IMR-90 (cell line): ENCODE measurements around the gene DCAF5. TPM values are rescaled to one million over a fixed set of nuclear protein-coding genes. Genes with fewer than 3 reads are reported as not detected.

Source experiments
- ATAC-seq: fragments of 200-7000 bp; cut with Tn5 transposase; 2 replicates; pipeline ENCODE4 v1.9.1; 2020; ENCODE audit warnings: low read depth, mild to moderate bottlenecking, moderate library complexity
- BruUV-seq: library from RNA; stranded (reverse); fragments of 400-500 nt; replicated peaks from 2 replicates; lab custom pipeline; 2021; lab: Mats Ljungman, UMichigan
- CTCF ChIA-PET: fragments of 300-600 bp; formaldehyde crosslinking; extraction: SDS; loops from one replicate; lab custom pipeline; 2021; ENCODE audit warnings: antibody characterized with exemption; lab: Yijun Ruan, JAX
- POLR2A ChIA-PET: fragments of 300-600 bp; sonication (Branson Sonifier 250); formaldehyde crosslinking; loops from one replicate; lab custom pipeline; 2022; ENCODE audit warnings: antibody characterized with exemption; ENCODE audit not compliant: unreplicated experiment; lab: Charles Lee
- DNase-seq: peaks from one replicate; pipeline ENCODE4 v3.0.0; 2013
- H2AFZ ChIP-seq: replicated peaks from 2 replicates; pipeline ENCODE3; 2013; ENCODE audit warnings: low read length, mild to moderate bottlenecking; ENCODE audit not compliant: poor library complexity
- H2AK5ac ChIP-seq: 2 replicates; pipeline ENCODE4 v1.6.1; 2013; ENCODE audit warnings: low read depth, low read length, inconsistent platforms
- H2AK9ac ChIP-seq: replicated peaks from 2 replicates; pipeline ENCODE3; 2013; ENCODE audit warnings: mild to moderate bottlenecking, low read depth, low read length, moderate library complexity; ENCODE audit not compliant: poor library complexity
- H2BK120ac ChIP-seq: 2 replicates; pipeline ENCODE4 v1.6.1; 2013; ENCODE audit warnings: low read depth, low read length, inconsistent platforms
- H2BK15ac ChIP-seq: 3 replicates; pipeline ENCODE4 v1.6.1; 2013; ENCODE audit warnings: low read depth, low read length, inconsistent platforms
- H2BK20ac ChIP-seq: 2 replicates; pipeline ENCODE4 v1.6.1; 2013; ENCODE audit warnings: low read depth, mild to moderate bottlenecking, inconsistent platforms, low read length, moderate library complexity
- H2BK5ac ChIP-seq: 2 replicates; pipeline ENCODE4 v1.6.1; 2013; ENCODE audit warnings: mild to moderate bottlenecking, low read depth, low read length, inconsistent platforms; ENCODE audit not compliant: poor library complexity, severe bottlenecking
- H3K14ac ChIP-seq: replicated peaks from 2 replicates; pipeline ENCODE4 v1.6.1; 2013; ENCODE audit warnings: low read depth, low read length, inconsistent platforms
- H3K18ac ChIP-seq: 2 replicates; pipeline ENCODE4 v1.6.1; 2013; ENCODE audit warnings: low read depth, low read length, control low read depth
- H3K23ac ChIP-seq: 2 replicates; pipeline ENCODE4 v1.6.1; 2013; ENCODE audit warnings: low read depth, low read length, inconsistent platforms
- H3K27ac ChIP-seq: 2 replicates; pipeline ENCODE4 v1.5.1; 2013; ENCODE audit warnings: mild to moderate bottlenecking, control low read depth, low read length; ENCODE audit not compliant: insufficient read depth
- H3K27me3 ChIP-seq: 2 replicates; pipeline ENCODE4 v1.6.1; 2013; ENCODE audit warnings: low read length; ENCODE audit not compliant: control insufficient read depth, insufficient read depth
- H3K36me3 ChIP-seq: 2 replicates; pipeline ENCODE4 v1.6.1; 2013; ENCODE audit warnings: low read length, mixed read lengths; ENCODE audit not compliant: control insufficient read depth, insufficient read depth
- H3K4ac ChIP-seq: 2 replicates; pipeline ENCODE4 v1.6.1; 2013; ENCODE audit warnings: low read depth, low read length, inconsistent platforms
- H3K4me1 ChIP-seq: 2 replicates; pipeline ENCODE4 v1.6.1; 2013; ENCODE audit warnings: low read length, mixed read lengths; ENCODE audit not compliant: control insufficient read depth, insufficient read depth
- H3K4me2 ChIP-seq: 2 replicates; pipeline ENCODE4 v1.6.1; 2013; ENCODE audit warnings: low read depth, mild to moderate bottlenecking, control low read depth, low read length, moderate library complexity
- H3K4me3 ChIP-seq: 2 replicates; pipeline ENCODE4 v1.5.1; 2013; ENCODE audit warnings: low read depth, mild to moderate bottlenecking, control low read depth, low read length, moderate library complexity; ENCODE audit not compliant: insufficient read depth
- H3K56ac ChIP-seq: 2 replicates; pipeline ENCODE4 v1.6.1; 2013; ENCODE audit warnings: low read length, inconsistent platforms; ENCODE audit not compliant: insufficient read depth; ENCODE audit errors: extremely low read depth
- H3K79me1 ChIP-seq, 2 experiments: 2 replicates each; pipeline ENCODE4 v1.6.1; 2013; ENCODE audit warnings: low read length in 2 of 2, inconsistent platforms in 1 of 2, low read depth in 1 of 2
- H3K9ac ChIP-seq: 2 replicates; pipeline ENCODE4 v1.6.1; 2013; ENCODE audit warnings: low read depth, low read length, control low read depth
- H3K9me1 ChIP-seq: 2 replicates; pipeline ENCODE4 v1.6.1; 2013; ENCODE audit warnings: low read length, inconsistent platforms; ENCODE audit not compliant: insufficient read depth
- H3K9me3 ChIP-seq: 2 replicates; pipeline ENCODE4 v1.6.1; 2013; ENCODE audit warnings: low read length; ENCODE audit not compliant: control insufficient read depth, insufficient read depth
- H4K20me1 ChIP-seq: 2 replicates; pipeline ENCODE4 v1.6.1; 2013; ENCODE audit warnings: low read length, inconsistent platforms; ENCODE audit not compliant: insufficient read depth
- H4K5ac ChIP-seq: 2 replicates; pipeline ENCODE4 v1.6.1; 2013; ENCODE audit warnings: mild to moderate bottlenecking, low read depth, low read length, control low read depth
- H4K8ac ChIP-seq, 2 experiments: 2 replicates each; pipeline ENCODE4 v1.6.1; 2013; ENCODE audit warnings: low read depth in 2 of 2, low read length in 2 of 2, control low read depth in 1 of 2, inconsistent platforms in 1 of 2
- H4K91ac ChIP-seq: 2 replicates; pipeline ENCODE4 v1.6.1; 2013; ENCODE audit warnings: low read depth, low read length, inconsistent platforms; ENCODE audit not compliant: insufficient read depth
- BHLHE40 ChIP-seq: fragments of 150-350 bp; IDR thresholded peaks from 2 replicates; pipeline ENCODE4 v1.6.1; 2016; ENCODE audit warnings: mild to moderate bottlenecking, low read depth, low read length
- CEBPB ChIP-seq: IDR thresholded peaks from 2 replicates; pipeline ENCODE4 v1.6.1; 2012; ENCODE audit warnings: low read depth, low read length, improper control_type of control experiment
- CHD1 ChIP-seq: IDR thresholded peaks from 2 replicates; pipeline ENCODE4 v1.6.1; 2012; ENCODE audit warnings: low read depth, low read length, improper control_type of control experiment
- CTCF ChIP-seq: conservative IDR thresholded peaks from 2 replicates; pipeline ENCODE4 v1.5.1; 2012; ENCODE audit warnings: mild to moderate bottlenecking, low read depth, low read length, improper control_type of control experiment
- ELK1 ChIP-seq: fragments of 150-350 bp; IDR thresholded peaks from 2 replicates; pipeline ENCODE4 v1.6.1; 2016; ENCODE audit warnings: low read depth, mild to moderate bottlenecking, low read length, moderate library complexity, borderline replicate concordance
- FOS ChIP-seq: fragments of 150-350 bp; IDR thresholded peaks from 2 replicates; pipeline ENCODE4 v1.6.1; 2016; ENCODE audit warnings: low read depth, low read length
- MAFK ChIP-seq: IDR thresholded peaks from 2 replicates; pipeline ENCODE4 v1.6.1; 2012; ENCODE audit warnings: low read depth, low read length, improper control_type of control experiment
- MAZ ChIP-seq: IDR thresholded peaks from 2 replicates; pipeline ENCODE4 v1.6.1; 2012; ENCODE audit warnings: low read depth, mild to moderate bottlenecking, low read length, improper control_type of control experiment, moderate library complexity, borderline replicate concordance
- MXI1 ChIP-seq: IDR thresholded peaks from 2 replicates; pipeline ENCODE4 v1.6.1; 2012; ENCODE audit warnings: low read depth, mild to moderate bottlenecking, low read length, moderate library complexity, borderline replicate concordance
- NFE2L2 ChIP-seq: fragments of 150-350 bp; IDR thresholded peaks from 2 replicates; pipeline ENCODE4 v1.6.1; 2016; ENCODE audit warnings: low read depth, mild to moderate bottlenecking, low read length
- RAD21 ChIP-seq: IDR thresholded peaks from 2 replicates; pipeline ENCODE4 v1.6.1; 2012; ENCODE audit warnings: low read length, improper control_type of control experiment
- RCOR1 ChIP-seq: IDR thresholded peaks from 2 replicates; pipeline ENCODE4 v1.6.1; 2012; ENCODE audit warnings: mild to moderate bottlenecking, low read length, improper control_type of control experiment; ENCODE audit not compliant: insufficient replicate concordance
- RFX5 ChIP-seq: IDR thresholded peaks from 2 replicates; pipeline ENCODE4 v1.8.0; 2012; ENCODE audit warnings: low read depth, mild to moderate bottlenecking, low read length, moderate library complexity
- SMC3 ChIP-seq: fragments of 150-350 bp; IDR thresholded peaks from 2 replicates; pipeline ENCODE4 v1.6.1; 2016; ENCODE audit warnings: low read depth, mild to moderate bottlenecking, antibody characterized with exemption, low read length, moderate library complexity
- USF2 ChIP-seq: fragments of 150-350 bp; IDR thresholded peaks from 2 replicates; pipeline ENCODE4 v1.6.1; 2017; ENCODE audit warnings: mild to moderate bottlenecking, antibody characterized with exemption, low read length, low read depth
- WGBS, 2 experiments: methylation state at CpG; one replicate each; pipeline versions ENCODE4 v1.1.5 to v1.1.7; 2013; ENCODE audit warnings: missing lambda C conversion rate in 2 of 2; ENCODE audit not compliant: insufficient read length in 1 of 2; ENCODE audit errors: extremely low coverage in 2 of 2; 5-methylcytosine and 5-hydroxymethylcytosine counted together
- dilution Hi-C: fragments of 300-500 bp; cut with HindIII; formaldehyde crosslinking; loops from one replicate; pipeline ENCODE4 v1.14.3; 2018; ENCODE audit warnings: low sequenced_read_pairs; ENCODE audit not compliant: unreplicated experiment
- in situ Hi-C: fragments of 300-500 bp; cut with MboI; formaldehyde crosslinking; loops from 3 replicates; pipeline ENCODE4 v1.14.3; 2019; ENCODE audit warnings: low sequenced_read_pairs, inconsistent platforms, mixed read lengths
- intact Hi-C: fragments of 100-400 bp; cut with micrococcal nuclease; formaldehyde crosslinking; loops from 2 replicates; pipeline ENCODE4 v1.10.0; 2022
- polyA plus RNA-seq, 3 experiments: library from polyadenylated mRNA; depleted of rRNA; stranded (reverse); fragments of >200 nt; gene quantifications; 2 replicates each; pipeline ENCODE4 v1.2.3, GENCODE V29; 2012; ENCODE audit warnings: low replicate concordance in 1 of 3
- total RNA-seq: library from RNA; depleted of rRNA; stranded (reverse); fragments of >200 nt; gene quantifications from 2 replicates; pipeline ENCODE4 v1.2.3, GENCODE V29; 2012

The DCAF5 gene
- total and polyA plus RNA-seq, 2 of the 4 experiments (the other 2 are of a cell fraction), result 17.6 to 30.4 TPM

- no peaks in the 10 kb centered on the region for H3K27me3 ChIP-seq
- H2AK5ac ChIP-seq, result no peak overlapping the region
- intact Hi-C loops (no loop called here), dilution Hi-C loops (no loop called here), in situ Hi-C loops (no loop called here)
- H2BK15ac ChIP-seq, result no peak overlapping the region
- H4K8ac ChIP-seq, result no peak overlapping the region
- ChIA-PET CTCF (no interaction called here), POLR2A (interaction anchor here (0.6 kb wide), 1 partner anchor 108 kb away, joined by 4 read pairs; no protein-coding TSS in a partner anchor)
- no peak overlapping the region for H3K14ac ChIP-seq
- H3K79me1 ChIP-seq, result peaks cover 6 to 34% of the 10 kb centered on the region in 2 experiments; a peak in 3 of 4 replicates
- H2BK120ac ChIP-seq, result no peak overlapping the region
- H2AK9ac ChIP-seq, result no peak overlapping the region
- H3K4me1 ChIP-seq, result peaks cover 9% of the 10 kb centered on the region
- no peak overlapping the region for H4K91ac ChIP-seq
- H4K5ac ChIP-seq, result no peak overlapping the region
- no peak overlapping the region for H2BK5ac ChIP-seq
- ATAC-seq (no peak), DNase-seq (no peak)
- H3K56ac ChIP-seq, result no peak overlapping the region
- H3K23ac ChIP-seq, result no peak overlapping the region
- H2BK20ac ChIP-seq, result no peak overlapping the region
- no TSS peak for BruUV-seq
- H3K4me3 ChIP-seq, result no peak overlapping the region
- H3K4me2 ChIP-seq, result no peak overlapping the region
- WGBS, 2 experiments, result 100% methylated on average over 1 of the region's 3 CpGs; no CpG with 5 or more reads in 1 of the 2 experiments
- no peak overlapping the region for H3K9ac ChIP-seq
- peaks cover 11% of the 10 kb centered on the region for H3K36me3 ChIP-seq
- peaks cover 10% of the 10 kb centered on the region for H3K9me1 ChIP-seq
- no peak overlapping the region for H3K18ac ChIP-seq
- no peak overlapping the region for H3K4ac ChIP-seq
- no peak overlapping the region for H3K27ac ChIP-seq
- H2AFZ ChIP-seq, result no peak overlapping the region
- H4K20me1 ChIP-seq, result no peaks in the 10 kb centered on the region
- H3K9me3 ChIP-seq, result no peaks in the 10 kb centered on the region
- TF ChIP-seq CTCF (no peak), BHLHE40 (no peak), FOS (no peak), MAZ (no peak), MAFK (no peak), RFX5 (no peak), RCOR1 (no peak), CHD1 (no peak), USF2 (no peak), CEBPB (no peak), ELK1 (no peak), NFE2L2 (no peak), SMC3 (no peak), MXI1 (no peak), RAD21 (no peak)
Measured at GRCh38 chr14:69066396-69067171, 86.3 kb downstream of the DCAF5 start.
